Nephron progenitor cell (in vitro differentiated cells): Measurements from ENCODE around the gene ADAP1.

Source experiments
- DNase-seq: peaks from one replicate; pipeline ENCODE4 v3.0.0; 2021
- H3K27ac Mint-ChIP-seq: 2 replicates; pipeline ENCODE4 v1.8.0; 2021; ENCODE audit warnings: mild to moderate bottlenecking, moderate library complexity, mixed read lengths
- H3K27me3 Mint-ChIP-seq: 2 replicates; pipeline ENCODE4 v1.8.0; 2021; ENCODE audit warnings: mild to moderate bottlenecking, low read depth, mixed read lengths; ENCODE audit not compliant: poor library complexity
- H3K36me3 Mint-ChIP-seq: 2 replicates; pipeline ENCODE4 v1.8.0; 2021; ENCODE audit warnings: low read depth, mixed read lengths
- H3K4me1 Mint-ChIP-seq: 2 replicates; pipeline ENCODE4 v1.8.0; 2021; ENCODE audit warnings: mixed read lengths
- H3K4me3 Mint-ChIP-seq: 2 replicates; pipeline ENCODE4 v1.8.0; 2021; ENCODE audit warnings: mild to moderate bottlenecking, moderate library complexity, mixed read lengths
- H3K9me3 Mint-ChIP-seq: 2 replicates; pipeline ENCODE4 v1.8.0; 2021; ENCODE audit warnings: mild to moderate bottlenecking, moderate library complexity, mixed read lengths
- CTCF ChIP-seq: fragments of 200-600 bp; sonication (generic); IDR thresholded peaks from 2 replicates; pipeline ENCODE4 v1.5.0; 2021; ENCODE audit warnings: antibody characterized with exemption

Gene ADAP1

GRCh38 chr7:908159-908581, 46.3 kb downstream of the ADAP1 start:
- Mint-ChIP-seq H3K27ac (no peak overlapping the region), H3K27me3 (peaks cover 61% of the 10 kb centered on the region), H3K4me3 (no peak overlapping the region), H3K4me1 (peaks cover 15% of the 10 kb centered on the region), H3K36me3 (no peaks in the 10 kb centered on the region), H3K9me3 (no peaks in the 10 kb centered on the region)
- no peak for DNase-seq
- TF ChIP-seq CTCF, result no peak

- no peak overlapping the region for H3K27ac Mint-ChIP-seq
- DNase-seq, result no peak
- H3K4me3 Mint-ChIP-seq, result no peak overlapping the region
- H3K4me1 Mint-ChIP-seq, result peaks cover 18% of the 10 kb centered on the region
- peaks cover 62% of the 10 kb centered on the region for H3K27me3 Mint-ChIP-seq
- H3K36me3 Mint-ChIP-seq, result no peaks in the 10 kb centered on the region
- TF ChIP-seq CTCF, result no peak
- H3K9me3 Mint-ChIP-seq, result no peaks in the 10 kb centered on the region
These were observed 47.1 kb downstream of the ADAP1 start for GRCh38 chr7:907158-907980.

- H3K27ac Mint-ChIP-seq, result no peak overlapping the region
- no peak for DNase-seq
- H3K4me3 Mint-ChIP-seq, result no peak overlapping the region
- H3K27me3 Mint-ChIP-seq, result peaks cover 64% of the 10 kb centered on the region
- H3K9me3 Mint-ChIP-seq, result no peaks in the 10 kb centered on the region
- H3K36me3 Mint-ChIP-seq, result no peaks in the 10 kb centered on the region
- TF ChIP-seq CTCF, result no peak
- peaks cover 20% of the 10 kb centered on the region for H3K4me1 Mint-ChIP-seq
These were observed 47.7 kb downstream of the ADAP1 start for GRCh38 chr7:906776-907157.

GRCh38 chr7:904847-905246, 49.6 kb downstream of the ADAP1 start:
- no peaks in the 10 kb centered on the region for H3K36me3 Mint-ChIP-seq

GRCh38 chr7:903921-904755, 50.3 kb downstream of the ADAP1 start:
- no peak for DNase-seq
- no peak overlapping the region for H3K27ac Mint-ChIP-seq
- H3K36me3 Mint-ChIP-seq, result no peaks in the 10 kb centered on the region
- H3K9me3 Mint-ChIP-seq, result no peaks in the 10 kb centered on the region
- TF ChIP-seq CTCF, result no peak
- peaks cover 16% of the 10 kb centered on the region for H3K4me1 Mint-ChIP-seq
- H3K4me3 Mint-ChIP-seq, result no peak overlapping the region
- H3K27me3 Mint-ChIP-seq, result peaks cover 50% of the 10 kb centered on the region

More at GRCh38 chr7:904847-905246, 49.6 kb downstream of the ADAP1 start:
- no peaks in the 10 kb centered on the region for H3K9me3 Mint-ChIP-seq
- DNase-seq, result no peak
- no peak overlapping the region for H3K4me3 Mint-ChIP-seq
- H3K4me1 Mint-ChIP-seq, result peaks cover 11% of the 10 kb centered on the region
- peaks cover 53% of the 10 kb centered on the region for H3K27me3 Mint-ChIP-seq
- no peak for TF ChIP-seq CTCF
- H3K27ac Mint-ChIP-seq, result no peak overlapping the region
